SK-N-MC (cell line): ENCODE results near the gene ZNF660.

ENCODE experiments used
- EZH2 ChIP-seq: fragments of 200-600 bp; sonication (generic); IDR thresholded peaks from one replicate; pipeline ENCODE4 v1.6.1; 2017; ENCODE audit warnings: antibody characterized with exemption
- FOXP2 ChIP-seq: optimal IDR thresholded peaks from 2 replicates; pipeline ENCODE3; 2011; ENCODE audit warnings: mild to moderate bottlenecking, moderate library complexity; ENCODE audit not compliant: insufficient read depth; ENCODE audit errors: extremely low read length, control extremely low read depth
- POLR2AphosphoS5 ChIP-seq: IDR thresholded peaks from 2 replicates; pipeline ENCODE4 v1.6.1; 2012; ENCODE audit warnings: mild to moderate bottlenecking, low read depth, low read length, borderline replicate concordance

GRCh38 chr3:44601749-44602148, 17.0 kb downstream of the ZNF660 start:
- TF ChIP-seq FOXP2: no peak
- no peak for TF ChIP-seq EZH2
- no peak for TF ChIP-seq POLR2AphosphoS5
